GM19395 (cell line): Measurements from ENCODE around the gene TRABD2A.

Source experiments
- ATAC-seq: cut with Tn5 transposase; IDR thresholded peaks from one replicate; pipeline ENCODE4 v1.9.1; 2021; ENCODE audit warnings: mild to moderate bottlenecking, moderate library complexity; ENCODE audit not compliant: unreplicated experiment

TRABD2A gene

DNA sequence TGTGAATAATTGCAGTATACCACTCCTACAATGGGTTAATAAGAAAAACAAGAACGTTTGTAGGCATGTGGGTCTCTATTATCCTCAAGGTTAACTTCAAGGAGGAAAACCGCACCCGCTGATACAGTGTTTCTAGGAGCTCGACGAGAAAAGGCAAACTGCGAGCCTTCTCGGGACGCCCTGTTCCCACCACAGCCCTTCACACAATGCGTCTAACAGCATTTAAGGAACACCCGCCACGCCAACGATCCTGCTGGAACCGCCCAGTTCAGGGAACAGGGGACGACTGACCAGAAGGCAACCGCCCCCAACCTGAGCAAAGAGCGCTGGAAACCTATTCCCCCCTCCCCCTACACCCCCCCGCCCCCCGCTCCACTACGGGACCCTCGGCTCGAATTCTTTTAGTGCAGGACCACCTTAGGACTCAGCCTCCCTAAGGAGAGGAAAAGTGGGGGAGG is 23.9 kb upstream of the TRABD2A start:
- ATAC-seq, result no peak

DNA sequence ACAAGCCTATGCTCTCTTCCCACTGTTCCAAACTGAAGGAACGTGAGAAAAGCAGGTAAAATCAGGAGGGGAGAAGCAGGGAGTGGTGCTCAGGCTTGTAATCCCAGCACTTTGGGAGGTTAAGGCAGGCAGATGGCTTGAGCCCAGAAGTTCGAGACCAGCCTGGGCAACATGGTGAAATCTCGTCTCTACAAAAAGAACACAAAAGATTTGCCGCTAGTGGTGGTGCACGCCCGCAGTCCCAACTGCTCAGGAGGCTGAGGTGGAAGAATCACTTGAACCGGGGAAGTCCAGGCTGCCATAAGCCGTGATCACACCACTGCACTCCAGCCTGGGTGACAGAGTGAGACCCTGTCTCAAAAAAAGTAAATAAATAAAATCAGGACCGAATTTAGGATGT is 23.3 kb upstream of the TRABD2A start:
- ATAC-seq, result no peak

DNA sequence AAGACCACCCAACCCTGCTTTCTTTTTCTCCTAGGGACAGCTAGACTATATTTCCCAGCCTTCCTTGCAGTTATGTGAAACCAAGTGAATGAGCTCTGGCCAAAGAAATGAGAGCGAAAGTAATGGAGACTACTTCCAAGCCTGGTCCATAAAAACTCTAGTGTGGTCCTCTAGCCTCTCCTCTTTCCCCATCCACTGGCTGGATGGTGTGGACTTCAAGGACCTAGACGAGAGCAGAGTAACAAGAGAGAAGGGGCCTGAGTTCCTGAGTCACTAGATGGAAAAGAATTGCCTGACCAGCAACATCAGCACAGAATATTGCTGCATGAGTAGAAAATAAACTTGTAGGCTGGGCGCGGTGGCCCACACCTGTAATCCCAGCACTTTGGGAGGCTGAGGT is 21.6 kb upstream of the TRABD2A start:
- ATAC-seq, result no peak

DNA sequence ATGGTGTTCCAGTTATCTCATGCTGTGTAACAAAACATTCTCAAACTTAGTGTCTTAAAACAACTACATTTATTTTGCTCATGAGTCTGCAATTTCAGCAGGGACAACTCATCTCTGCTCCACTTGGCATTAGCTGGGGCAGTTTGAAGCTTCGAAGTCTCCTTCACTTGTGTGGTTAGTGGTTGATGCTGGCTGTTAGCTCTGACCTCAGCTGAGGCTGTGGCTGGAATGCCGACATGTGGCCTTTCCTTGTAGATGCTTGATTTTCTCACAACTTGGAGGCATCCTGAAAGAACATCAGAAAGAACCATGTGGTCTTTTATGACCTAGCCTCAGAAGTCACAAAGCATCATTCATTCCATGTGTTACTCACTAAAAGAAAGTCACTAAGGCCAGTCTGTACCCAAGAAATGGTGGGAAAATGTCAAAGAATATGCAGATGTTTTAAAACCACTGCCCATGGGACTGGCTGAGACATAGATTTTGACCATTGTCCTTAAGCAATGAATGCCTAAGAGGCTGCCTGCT is 20.8 kb upstream of the TRABD2A start:
- ATAC-seq, result no peak

DNA sequence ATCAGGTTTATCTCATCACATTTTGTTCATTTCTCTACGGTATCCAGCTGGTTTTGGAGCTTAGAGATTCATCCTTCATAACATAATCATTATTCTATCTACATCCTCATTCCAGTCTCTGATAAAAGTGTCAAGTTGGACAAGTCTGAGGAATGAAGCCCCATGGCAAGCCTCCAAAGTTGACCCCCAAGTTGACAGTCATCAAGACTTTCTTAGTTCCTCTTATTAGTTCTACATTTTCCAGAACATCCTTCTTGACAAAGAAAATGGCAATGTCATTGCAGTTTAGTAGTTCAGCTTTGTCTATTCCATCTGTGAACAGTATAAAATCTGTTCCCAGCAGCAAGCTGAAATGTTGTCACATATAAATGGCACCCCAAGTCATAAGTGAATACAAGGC is 20.1 kb upstream of the TRABD2A start:
- no peak for ATAC-seq

DNA sequence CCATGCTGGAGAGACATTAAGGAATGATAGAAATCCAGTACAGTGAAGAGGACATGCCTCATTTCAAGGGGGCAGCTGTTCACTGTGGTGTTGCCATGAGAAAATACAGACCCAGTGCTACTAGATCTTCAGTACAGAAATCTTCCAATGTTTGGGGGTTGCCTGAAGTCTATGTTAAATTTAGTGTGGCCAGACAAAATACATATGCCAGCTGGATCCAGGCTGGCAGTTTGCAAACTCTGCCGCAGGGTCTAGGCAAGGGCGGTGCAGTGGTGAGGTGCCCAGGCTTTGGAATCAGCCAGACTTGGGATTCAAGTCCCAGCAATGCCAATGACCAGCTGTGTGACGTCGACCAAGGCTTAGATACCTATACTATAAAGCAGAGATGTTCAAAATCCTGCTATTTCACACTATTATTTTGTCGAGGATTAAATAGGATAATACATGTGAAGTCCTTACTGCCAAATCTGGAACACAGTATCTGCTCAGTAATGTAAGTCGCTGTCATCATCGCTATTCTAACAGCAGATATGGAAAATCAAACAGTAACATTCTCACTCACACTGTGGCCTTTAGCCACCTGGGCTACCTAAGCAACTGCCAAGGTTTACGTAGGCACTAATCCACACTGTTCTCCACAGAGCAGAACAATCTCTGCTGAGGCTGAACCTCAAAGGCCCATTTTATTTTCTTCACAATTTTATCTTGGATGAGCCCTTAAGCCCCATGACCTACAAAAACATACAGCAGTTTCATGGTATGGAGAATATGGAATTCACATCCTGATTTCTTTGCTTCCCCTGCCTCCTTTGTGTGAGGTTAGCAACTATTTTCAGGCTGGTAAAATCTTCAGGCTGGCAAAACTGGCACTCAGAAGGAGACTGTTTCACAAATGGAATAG is 18.7 kb upstream of the TRABD2A start:
- no peak for ATAC-seq

DNA sequence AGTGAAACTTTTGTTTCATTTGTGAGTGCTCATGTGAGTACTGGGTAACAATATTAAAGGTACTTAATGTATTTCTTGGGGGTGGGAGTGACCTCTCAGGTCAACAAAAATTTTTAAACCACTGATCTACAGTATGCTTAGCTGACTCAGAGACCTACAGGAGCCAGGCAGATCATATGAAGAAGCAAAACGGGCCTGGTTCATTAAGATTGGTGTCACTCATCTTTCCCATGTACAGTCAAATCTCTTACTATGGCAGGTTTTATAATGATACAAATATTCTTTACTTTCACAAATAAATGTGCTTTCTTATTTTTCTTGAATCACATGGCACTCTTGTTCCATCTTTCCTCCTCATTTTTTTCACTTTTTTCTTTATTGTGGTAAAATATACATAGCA is 16.9 kb upstream of the TRABD2A start:
- ATAC-seq, result no peak

DNA sequence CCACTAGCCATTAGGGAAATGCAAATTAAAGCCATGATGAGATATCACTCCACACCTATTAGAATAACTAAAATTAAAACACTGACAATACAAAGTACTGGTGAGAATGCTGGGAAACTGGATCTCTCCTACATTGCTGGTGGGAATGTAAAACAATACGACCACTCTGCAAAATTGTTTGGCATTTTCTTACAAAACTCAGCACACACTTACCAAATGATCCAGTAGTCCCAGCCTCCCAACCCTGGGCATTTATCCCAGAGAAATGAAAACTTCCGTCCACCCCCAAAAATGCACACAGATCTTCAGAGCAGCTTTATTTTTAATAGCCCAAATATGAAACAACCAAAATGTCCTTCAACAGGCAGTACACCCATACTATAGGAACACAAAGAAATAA is 15.7 kb upstream of the TRABD2A start:
- ATAC-seq, result no peak

DNA sequence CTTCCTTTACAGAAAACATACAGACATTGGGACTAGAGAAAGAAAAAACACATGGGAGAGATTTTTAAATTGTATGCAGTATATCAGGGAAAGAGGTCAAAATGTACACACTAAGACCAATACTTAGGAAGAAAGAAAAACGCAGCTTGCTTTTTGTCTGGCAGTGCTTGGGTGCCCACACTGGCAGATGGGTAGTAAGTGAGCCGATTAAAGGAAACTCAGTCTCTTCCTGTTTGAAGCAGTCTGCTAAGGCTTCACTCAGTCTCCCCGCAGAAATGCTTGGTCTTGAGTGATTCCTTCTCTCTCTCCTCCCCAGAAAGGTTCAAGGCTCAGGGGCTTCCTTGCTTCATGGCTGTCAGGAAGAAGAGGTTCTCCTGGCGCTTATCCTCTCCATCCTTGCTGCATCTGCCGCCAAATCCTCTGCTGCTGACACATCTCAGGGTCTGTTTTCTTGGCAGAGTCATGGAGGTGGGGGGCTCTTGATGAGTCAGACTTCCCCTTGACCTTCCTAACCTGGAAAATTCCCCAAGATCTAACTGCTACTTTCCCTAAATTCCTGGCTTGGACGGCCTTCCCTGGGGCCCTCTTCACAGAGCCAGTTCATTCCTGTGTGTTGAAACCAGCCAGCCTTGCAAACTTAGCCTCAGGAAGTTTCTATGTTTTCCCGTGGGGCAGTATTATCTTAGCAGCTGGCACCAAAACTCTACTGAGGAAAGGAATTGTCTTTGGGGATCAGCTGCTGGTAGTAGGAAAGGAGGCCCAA is 14.1 kb upstream of the TRABD2A start:
- no peak for ATAC-seq

DNA sequence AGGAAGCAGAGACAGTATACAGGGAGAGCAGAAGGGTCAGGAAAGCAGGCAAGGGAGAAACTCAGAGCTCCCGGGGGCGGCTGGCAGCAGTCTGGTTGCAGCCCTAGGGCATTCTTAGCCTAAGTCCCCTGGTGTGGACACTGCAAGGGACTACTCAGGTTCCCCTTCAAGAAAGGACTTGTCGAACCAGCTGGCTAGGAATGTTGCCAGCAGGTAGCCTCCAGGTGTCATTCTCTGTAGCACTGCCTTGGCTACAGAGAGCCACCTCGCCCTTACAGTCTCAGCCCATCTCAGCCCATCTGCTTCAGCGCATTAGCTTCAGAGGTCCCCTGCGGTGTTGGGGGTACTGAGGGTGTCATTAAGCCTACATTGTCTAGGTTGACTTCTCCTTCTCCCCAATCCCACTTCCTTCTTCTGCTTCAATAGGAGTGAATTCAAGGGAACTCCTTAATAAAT is 13.3 kb upstream of the TRABD2A start:
- ATAC-seq, result no peak

DNA sequence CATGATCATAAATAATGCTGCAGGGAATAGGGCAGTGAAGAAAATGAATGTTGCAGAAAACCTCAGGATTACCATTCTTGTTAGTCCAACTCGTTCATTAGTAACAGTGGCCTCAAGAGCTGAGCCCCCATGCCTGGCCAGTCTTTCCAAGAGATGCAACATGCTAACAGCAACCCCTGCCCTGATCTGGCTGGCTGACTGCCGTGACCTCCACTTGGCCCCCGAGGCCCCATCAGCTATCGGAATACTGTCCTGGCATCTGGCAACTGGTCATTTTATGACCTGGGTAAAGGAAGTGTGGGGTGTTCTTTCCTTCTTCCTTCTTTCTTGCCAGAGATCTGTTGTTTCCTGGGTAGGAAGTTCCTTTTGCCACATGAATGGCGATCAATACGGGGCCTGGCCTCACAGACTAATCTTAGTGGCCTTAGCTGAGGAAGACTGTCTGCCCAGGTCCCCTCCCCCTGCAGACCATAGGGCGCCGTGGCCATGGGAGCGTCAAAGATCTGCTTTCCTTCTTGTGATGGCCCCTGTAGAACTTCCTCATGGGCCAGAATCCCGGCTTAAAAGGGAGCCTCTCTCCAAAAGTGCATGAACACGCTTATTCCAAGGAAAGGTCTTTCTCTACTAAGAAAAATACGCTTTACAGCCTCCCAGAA is 10.6 kb upstream of the TRABD2A start:
- ATAC-seq, result no peak

DNA sequence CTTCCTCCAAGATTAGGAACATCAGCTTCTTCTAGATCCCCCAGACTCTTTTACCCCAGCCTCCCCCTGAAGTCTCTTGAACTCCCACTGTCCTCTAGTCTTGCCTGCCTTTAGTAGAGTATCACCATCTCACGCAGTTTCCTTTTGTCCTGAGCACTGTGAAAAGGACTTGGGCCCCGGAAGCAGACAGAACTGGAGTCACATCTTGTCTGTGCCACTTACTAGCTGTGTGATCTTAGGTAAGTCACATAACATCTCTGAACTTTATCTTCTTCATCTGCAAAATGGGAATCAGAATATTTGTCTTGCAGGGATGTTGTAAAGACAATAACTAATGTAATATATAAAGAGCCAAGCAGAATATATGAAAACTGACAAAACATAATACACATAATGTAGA is 8.4 kb upstream of the TRABD2A start:
- no peak for ATAC-seq

DNA sequence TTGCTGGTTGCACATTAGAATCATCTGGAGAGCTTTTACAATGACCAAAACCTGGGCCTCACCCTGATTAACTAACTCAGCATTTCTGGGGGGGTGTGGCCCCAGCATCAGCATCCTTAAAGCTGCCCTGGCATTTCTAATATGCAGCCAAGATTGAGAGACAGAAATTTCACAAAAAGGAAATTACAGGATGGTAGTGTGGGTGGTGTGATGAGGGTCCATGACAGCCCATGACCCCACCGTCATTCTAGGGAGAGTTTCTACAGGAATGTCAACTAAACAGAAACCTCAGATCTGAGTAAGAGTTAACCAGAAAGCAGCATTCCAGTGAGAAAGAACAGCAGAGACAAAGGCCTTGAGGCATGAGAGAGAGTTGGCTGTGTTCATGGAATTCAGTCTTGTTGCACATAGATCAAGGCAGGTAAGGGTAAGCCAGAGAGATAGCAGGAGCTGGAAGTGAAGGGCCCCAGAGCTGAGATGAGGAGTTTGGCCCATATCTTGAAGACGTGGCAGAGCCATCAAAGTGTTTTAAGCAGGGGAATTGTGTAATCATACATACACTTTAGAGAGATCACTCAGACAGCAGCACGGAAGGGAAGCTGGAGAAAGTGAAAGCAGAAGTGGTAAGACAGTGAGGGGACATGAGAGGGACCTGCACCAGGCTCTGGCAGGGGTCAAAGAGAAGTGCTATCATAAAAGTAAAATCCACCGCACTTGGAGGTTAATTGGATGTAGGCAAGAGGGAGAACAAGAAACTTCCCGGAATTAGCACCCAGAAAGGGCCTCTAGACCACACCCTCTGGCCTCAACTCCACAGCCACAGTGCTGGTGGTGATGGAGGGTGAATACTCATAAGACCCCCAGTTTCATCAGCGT is 7.8 kb upstream of the TRABD2A start:
- peak; percentile 99 for ATAC-seq

DNA sequence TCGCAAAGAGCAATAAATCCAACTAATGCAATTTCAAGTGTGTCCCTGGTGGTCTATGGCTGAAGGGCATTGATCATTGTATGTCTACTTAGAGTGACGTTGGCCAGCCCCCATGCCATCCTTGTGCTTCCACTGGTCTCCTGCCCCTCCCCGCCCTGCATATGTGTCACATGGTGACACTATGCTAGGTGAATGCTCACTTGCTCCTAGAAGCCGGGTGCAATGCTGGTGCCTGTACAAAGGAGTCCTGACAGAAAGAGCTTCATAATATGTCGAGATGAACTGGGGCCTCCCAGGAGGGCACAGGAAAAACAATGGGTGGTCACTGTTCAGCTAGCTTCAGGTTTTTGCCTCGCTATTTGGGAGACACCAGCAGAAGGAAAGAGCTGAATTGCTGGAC is 5.9 kb upstream of the TRABD2A start:
- no peak for ATAC-seq

DNA sequence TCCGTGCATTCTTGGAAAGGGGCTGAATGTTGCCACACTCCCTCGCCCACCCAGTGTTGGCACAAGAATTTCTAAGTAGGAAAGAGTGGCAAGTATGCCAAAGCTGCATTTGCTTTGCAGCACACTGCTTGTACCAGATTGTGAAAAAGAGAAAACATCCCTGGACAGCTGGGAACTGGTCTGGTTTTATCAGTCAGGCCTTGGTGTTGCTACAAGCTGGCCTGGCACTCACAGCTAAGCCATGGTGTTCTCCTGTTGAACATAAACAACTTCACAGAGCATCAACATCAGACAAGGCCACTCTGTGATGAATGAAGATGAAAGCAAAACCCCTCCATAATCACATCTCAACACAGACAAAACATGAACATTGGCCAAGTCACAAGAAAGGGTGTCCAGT is 4.2 kb upstream of the TRABD2A start:
- ATAC-seq, result no peak

DNA sequence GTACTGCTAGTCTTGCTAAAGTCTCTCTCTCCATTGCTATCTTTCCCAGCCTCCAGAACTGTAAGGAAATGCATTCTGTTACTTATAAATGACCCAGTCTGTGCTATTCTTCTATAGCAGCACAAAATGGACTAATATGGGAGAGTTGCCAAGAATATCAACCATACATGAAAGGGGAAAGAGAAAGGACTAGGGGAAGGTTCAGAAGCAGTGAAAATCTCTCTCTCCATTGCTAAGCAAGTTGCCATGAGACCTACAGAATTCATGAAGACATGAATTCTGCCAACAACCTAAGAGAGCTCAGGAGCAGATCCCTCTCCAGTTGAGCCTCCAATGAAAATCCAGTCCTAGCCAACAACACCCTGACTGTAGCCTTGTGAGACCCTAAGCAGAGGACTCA is 3.6 kb upstream of the TRABD2A start:
- ATAC-seq, result no peak

DNA sequence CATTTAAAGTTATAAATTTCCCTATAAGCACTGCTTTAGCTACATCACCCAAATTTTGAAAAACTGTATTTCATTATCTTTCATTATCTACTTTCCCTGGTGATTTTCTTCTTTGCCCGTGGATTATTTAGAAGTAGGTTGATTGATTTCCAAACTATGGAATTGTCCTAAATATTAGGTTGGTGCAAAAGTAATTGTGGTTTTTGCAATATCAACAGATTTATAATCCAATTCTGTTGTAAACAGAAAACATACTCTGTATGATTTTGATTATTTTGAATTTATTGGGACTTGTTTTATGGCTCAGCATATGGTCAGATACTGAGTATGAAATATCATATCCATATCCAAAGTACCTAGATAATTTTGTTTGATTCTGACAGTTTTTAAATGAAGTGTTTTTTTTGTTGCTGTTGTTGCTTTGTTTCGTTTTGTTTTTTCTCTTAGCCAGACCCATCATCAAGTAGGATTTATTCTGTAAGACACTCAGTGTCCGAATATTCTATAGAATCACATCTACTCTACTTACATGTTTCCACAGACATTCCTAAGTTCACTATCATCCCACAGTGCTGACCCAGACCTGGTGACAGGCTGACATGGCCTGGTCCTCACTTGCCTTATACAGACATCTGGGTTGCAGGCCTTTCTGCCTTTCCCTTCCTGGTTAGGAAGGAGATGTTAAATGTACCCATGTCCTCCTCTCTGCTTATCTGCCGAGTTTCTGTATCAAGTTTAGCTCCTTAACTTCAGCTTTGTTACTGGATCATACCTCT is 2.1 kb upstream of the TRABD2A start:
- ATAC-seq, result no peak

DNA sequence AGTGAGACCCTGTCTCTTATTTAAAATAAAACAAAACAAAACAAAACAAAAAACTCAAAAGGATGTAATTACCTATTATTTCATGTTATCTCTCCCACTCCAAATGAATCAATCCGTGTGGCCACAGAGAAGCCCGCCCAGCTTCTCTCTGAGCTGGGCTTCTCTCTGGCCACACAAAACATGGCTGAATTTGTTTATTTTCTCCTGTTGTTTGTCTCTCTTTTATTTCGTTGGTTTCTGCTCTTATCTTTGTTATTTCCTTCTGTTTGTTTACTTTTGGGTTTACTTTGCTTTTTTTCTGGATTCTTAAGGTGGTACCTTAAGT is 1.5 kb upstream of the TRABD2A start:
- peak; percentile 2 for ATAC-seq

DNA sequence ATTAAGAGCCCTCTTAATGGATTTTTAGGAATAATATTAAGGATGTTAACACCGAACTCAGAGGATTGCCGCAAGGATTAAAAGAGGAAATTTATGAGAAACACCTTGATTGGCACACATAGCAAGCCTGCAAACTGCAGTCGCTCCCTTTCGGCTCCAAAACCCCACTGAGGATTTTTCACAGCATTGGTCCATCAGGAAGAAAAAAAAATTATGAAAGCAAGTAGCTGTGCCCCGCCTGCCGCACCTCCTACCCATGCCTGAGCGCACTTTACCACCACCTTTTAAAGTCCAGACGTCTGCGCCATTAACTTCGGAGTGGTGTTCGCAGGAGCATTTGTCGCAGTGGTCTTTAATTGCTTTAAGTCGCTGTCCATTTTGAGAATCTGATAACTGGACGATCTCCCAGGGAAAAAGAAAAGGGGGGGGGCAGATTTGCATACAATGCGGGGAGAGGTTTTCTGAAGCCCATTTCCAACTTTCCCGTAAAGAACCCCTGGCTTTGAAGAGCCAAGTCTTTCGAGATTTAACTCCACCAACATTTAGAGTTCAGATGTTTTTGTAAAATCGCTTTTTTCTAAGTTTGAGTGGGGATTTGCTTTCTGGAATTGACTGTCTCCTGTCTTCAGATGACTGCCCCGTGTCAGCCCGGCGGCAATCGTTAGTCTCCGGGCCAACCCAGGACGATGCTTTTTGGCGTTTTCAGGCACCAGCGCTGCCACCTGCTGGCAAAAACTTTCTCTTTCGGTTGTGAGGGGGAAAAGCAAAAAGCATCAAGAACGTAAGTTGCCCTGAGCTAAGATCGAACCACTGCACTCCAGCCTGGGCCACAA is 913 bp upstream of the TRABD2A start:
- ATAC-seq, result peak; percentile 65
